HG03103 (cell line): ENCODE results near the gene ILF3.
"Not testable (repeated sequence)": the region's sequence is repeated elsewhere in the genome, so short reads cannot be mapped to it uniquely, and the experiment has no call there.

Source experiments
- ATAC-seq: cut with Tn5 transposase; IDR thresholded peaks from one replicate; pipeline ENCODE4 v1.9.1; 2021; ENCODE audit warnings: low read depth; ENCODE audit not compliant: unreplicated experiment

The ILF3 gene

DNA sequence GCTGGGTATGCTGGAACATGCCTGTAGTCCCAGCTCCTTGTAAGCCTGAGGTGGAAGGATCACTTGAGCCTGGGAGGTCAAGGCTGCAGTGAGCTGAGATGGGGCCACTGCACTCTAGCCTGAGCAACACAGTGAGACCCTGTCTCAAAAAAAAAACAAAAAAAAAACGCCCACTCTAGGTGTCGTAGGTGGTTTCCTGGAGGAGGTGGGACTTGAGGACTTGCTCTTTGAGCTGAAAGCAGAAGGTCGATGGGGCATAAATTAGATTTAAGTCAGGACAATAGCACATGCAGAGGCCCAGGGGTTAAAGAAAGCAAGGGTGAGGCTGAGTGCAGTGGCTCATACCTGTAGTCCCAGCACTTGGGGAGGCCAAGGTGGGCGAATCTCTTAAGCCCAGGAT, 12.9 kb upstream of the ILF3 start:
- ATAC-seq, result no peak

DNA sequence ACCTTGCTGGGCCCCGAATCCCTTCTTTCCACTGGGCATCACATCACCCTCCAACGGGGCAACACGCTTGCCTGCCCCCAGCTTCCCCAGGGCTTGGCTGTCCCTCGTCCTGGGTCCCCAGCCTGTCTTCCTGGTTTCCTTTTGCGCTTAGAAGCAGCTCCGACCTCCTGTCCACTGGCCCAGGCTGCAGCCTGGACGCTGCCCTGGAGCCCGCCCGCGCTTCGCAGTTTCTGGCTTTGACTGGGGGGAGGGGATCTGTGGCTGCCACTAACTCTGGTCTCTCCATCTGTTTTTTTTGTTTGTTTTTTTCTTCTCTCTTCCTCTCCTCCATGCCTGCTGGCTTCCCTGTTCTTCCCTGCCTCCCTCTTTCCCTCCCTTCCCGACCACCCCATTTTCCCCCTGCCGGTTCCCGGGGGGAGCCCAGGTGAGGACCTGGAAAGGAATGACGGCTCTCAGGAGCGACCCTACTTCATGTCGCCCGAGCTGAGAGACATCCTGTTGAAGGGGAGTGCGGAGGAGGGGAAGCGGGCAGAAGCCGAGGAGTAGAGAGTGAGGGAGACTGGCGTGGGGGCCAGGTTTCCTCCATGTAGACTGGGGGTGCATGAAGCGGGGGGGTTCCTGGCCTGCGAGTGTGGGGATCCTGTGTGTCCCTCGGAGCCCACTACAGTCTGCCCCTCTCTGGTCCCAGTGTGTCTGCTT, 11.5 kb upstream of the ILF3 start:
- no peak for ATAC-seq

DNA sequence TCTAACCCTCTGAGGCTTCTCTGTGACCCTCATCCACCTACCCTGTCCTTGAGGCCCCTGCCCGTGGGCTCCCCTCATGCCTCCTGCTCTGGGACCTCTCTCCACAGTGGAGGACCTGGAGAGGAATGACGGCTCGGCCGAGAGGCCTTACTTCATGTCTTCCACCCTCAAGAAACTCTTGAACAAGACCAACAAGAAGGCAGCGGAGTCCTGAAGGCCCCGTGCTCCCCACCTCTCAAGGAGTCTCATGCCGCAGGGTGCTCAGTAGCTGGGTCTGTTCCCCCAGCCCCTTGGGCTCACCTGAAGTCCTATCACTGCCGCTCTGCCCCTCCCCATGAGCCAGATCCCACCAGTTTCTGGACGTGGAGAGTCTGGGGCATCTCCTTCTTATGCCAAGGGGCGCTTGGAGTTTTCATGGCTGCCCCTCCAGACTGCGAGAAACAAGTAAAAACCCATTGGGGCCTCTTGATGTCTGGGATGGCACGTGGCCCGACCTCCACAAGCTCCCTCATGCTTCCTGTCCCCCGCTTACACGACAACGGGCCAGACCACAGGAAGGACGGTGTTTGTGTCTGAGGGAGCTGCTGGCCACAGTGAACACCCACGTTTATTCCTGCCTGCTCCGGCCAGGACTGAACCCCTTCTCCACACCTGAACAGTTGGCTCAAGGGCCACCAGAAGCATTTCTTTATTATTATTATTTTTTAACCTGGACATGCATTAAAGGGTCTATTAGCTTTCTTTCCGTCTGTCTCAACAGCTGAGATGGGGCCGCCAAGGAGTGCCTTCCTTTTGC, 10.8 kb upstream of the ILF3 start:
- no peak for ATAC-seq

DNA sequence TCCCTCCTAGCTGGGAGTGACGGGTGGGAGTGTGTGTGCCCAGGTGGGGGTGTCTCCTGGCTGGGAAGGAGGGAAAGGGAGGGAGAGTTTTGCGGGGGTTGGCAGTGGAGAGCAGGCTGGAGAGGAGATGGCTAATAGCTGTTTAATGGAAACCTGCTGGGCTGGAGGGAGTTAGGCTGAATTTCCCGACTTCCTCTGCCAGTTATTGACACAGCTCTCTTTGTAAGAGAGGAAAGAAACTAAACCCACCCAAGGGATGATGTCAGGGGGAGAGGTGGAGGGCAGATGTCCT, 10.2 kb upstream of the ILF3 start:
- no peak for ATAC-seq

DNA sequence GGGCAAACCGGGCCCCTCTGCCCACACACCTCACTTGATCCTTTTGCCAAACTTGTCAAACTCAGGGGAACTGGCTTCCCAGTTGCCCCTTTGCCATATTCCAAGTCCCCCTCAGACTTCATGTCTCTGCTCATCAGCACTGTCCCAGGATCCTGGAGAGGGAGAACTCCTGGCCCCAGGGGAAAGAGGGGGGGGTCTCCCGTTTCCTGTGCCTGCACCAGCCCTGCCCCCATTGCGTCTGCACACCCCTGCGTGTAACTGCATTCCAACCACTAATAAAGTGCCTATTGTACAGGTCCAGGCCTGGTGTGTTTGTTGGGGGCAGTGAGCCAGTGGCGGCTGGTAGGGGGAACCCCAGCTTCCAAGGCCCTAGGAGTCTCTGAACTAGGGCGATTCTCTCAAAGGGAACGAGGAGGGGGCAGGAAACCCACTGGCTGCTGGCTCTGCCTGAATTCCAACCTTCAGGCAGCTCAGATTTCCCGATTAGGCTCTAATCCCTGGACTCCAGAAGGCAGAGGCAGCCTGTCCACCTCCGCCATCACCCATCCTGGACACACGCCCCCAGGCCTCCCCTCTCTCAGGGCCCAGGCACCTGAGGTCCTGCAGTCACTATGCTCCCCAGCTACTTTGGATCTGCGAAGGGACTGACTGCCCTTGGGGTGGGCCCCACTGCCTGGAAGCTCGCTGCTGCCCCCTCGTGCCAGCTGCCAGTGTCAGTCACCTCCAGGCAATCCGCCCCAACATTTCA, 9.7 kb upstream of the ILF3 start:
- ATAC-seq, result no peak

DNA sequence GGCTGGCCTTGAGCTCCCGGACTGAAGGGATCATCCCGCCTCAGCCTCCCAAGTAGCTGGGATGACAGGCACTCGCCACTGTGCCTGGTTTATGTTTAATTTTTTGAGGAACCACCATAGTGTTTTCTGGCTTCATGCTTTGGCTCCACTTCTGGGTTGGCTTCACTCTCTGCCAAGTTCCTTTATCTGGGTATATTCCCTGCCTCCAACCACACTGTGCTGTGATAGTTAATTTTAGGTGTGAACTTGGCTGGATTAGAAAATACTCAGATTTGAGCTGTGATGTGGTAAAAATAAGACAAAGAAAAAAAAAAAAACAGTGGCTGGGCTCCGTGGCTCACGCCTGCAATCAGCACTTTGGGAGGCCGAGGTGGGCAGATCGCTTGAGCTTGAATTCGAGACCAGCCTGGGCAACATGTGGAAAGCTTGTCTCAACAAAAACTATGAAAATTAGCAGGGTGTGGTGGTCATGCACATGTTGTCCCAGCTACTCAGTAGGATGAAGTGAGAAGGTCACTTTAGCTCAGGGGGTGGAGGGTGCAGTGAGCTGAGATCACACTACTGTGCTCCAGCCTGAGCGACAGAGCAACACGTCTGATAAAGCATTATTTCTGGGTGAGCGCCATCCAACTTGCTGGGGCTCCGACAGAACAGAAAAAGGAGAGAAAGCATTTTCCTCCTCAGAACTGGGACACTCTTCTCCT, 7.5 kb upstream of the ILF3 start:
- ATAC-seq, result no peak

DNA sequence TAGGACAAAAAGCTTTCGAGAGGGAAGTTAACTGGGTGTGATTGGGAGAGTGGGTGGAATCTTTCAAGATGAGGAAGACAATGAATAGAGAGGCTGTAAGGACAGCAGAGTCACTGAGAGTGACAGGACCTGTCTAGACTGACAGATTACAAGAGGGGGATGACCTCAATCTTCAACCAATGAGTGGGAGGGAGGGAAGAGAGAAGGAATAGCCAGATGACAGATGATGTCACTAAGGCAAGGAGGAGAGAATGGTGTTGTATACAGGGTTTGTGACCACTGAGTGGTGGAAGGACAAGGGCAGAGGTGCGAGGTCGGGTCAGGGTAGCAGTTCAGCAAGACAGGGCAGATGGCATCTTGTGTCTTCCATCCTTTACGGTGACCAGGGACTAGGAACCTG, 5.8 kb upstream of the ILF3 start:
- no peak for ATAC-seq

DNA sequence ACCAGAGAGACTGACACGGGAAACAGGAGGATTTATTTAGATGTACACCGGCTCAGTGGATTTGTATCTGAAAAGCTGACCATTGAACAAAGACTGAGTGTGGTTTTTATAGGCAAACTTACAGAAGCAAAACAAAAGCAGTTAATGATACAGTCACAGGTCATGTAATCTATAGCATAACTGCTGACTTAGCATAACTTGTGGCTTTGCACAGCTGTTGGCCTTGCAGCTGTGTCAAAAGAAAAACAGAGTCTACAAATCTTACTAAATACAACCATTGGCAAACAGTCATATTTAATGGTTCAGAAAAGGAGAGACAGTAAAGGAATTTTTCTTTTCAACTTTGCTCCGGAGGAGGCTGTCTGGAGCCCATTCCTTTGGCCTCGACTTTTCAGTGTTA, 2.3 kb upstream of the ILF3 start:
- no peak for ATAC-seq

DNA sequence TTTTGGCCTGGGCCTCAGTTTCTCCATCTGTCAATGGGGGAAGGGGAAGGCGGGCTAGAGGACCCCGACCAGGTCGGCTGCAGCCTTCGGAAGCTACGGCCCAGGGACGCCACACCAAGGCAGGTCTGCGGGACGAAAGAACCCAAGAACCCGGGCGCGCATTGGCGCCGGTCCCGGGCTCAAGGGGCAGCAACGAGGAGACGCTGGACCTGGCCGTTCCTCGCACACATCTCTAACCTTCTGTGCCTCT, 739 bp upstream of the ILF3 start:
- ATAC-seq, result no peak

DNA sequence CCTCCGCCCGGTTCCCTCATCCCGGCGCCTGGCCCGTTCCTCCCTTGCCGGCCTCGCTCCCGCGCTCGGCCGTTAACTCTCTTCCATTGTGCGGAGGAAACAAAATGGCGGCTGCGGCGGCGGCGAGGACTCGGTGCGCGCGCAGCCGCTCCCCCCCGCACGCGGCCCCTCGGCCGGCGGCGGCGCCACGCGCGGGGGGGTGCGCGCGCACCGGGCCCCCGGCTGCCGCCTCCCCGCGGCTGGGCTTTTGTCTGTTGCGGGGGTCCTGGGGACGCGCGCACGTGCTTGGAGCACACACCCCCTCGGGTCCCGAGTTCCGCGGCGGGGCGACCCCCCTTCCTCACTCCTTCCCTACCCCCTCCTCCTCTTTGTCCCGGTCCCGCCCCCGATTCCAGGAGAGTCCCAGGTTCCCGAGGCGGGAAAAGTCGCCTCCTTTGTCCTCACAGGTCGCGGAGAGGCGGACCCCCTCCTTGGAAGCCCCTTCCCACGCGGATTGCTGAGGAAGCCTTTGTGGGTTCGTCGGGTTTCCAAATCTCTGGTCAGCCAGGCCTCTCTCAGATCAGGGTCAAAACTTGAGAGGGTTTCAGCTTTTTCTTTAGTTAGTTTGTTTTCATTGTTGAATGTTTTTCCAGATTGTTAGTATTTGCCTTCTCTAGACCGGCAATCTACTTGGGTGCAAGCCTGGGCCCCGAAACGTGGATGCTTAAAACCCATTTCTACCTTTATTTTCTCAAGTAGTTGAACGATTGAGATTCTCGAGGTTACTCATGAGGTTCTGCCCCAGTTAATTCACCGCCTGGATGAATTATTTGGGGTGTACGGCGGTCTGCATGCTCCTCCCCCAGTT, 687 bp downstream of the ILF3 start:
- ATAC-seq, result peak; percentile 15

DNA sequence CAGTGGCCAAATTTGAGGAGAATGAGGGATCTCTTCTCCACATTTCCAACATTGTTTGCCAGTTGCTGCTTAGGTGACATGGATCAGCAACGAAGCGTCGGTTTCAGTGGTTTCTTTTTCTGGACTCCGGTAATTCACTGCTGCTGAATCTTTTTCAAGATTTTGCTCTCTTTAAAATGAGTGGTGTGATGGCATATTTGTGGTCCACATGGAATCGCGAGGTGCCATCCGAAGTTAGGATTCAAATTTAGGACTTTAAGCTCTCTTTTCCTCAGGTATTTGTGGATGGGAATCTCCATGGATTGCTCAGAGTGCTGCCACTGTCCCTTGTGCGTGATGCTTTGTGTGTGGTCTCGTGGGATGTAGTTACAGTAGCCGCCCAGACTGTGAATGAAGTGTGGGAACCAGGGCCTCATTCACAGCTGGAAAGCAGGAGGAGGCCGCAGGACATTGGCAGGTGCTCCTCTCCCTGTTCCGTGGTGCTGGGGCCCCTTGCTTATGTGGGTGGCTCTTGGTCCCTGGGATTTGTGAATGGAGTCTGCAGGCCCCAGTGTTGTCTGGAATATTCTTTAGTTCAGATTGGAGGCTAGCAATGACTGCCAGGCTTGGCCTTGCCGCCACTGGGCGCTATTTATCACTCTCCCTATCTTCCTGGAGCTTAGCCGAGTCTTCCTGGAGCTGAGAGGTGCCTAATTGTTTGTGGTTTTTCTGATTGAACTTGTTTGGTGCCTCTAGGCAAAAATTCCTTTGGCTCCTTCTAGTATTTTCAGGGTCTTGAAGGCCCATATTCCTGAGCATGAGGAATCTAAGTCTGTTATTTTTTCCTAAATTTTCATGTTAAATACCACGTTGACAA, 1.5 kb downstream of the ILF3 start:
- no peak for ATAC-seq

DNA sequence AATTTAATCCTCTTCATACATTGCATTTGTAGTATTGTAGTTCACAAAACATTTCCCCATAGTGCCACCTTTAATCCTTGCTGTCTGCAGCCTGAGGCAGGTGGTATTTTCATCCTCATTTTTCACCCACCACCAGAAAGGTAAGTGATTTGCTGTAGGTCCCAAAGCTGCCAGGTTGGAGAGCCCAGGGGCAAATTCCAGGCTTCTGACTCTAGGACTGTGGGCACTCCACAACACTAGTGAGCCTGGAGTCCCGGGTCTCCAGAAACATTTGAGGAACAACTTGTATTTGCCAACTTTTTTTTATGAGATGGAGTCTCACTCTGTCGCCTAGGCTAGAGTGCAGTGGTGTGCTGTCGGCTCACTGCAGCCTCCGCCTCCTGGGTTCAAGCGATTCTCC, 6.2 kb downstream of the ILF3 start:
- ATAC-seq, result no peak

DNA sequence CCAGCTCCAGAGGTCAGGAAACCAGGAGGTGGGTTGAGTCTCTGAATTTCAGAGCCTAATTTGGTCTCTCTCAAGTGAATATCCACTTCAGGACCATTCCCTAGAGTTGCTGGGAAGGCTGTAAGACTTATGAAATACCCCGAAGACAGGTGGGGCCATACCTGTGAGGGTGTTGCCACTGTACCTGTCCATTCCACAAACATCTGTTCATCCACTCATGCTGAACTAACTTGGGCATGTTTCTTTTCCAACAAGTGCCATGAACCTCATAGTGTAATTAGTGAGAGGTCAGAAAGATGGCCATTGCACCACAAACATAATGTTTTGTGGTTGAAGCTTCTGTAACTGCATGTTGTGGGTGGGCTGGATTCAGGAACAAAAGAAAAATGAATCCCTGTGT, 7.8 kb downstream of the ILF3 start:
- no peak for ATAC-seq

DNA sequence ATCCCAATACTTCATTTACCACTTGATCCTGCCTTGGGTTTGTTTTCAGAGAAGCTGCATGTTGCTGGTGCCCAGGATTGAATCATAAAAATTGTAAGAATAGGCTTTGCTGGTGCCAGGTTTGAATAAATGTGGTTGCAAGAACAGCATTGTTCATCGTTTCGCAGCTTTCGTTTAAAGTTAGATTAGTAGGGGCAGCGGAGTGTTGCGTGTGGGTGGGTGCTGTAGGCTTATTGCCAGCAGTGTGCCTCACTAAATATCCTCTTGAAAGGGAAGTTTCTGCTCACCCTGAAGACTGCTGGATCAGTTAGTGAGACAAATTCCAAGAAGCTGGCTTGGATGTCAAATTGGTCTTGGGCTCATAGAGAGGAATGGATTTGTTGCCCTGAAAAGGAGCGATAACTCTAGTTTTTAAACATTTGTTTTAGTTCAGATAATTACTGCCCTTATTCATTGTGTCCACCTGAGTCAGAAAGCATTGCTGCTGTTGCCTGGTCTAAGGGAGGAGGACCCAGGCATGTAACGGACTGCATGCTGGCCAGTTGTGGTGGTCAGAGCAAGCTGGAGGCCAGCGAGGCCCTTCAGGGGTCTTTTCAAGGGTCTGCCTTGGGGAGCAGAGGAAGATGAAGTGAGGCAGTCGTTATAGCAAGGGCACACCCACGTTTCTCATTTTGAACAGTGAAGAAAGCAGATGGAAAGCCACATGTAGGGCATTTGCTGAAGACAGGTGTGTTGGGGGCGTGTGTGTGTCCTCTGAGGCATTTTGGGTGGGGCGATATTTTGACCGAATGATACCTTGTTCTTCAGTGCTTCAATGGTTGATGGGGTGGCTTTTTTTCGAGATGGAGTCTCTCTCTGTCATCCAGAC, 8.5 kb downstream of the ILF3 start:
- ATAC-seq, result no peak

DNA sequence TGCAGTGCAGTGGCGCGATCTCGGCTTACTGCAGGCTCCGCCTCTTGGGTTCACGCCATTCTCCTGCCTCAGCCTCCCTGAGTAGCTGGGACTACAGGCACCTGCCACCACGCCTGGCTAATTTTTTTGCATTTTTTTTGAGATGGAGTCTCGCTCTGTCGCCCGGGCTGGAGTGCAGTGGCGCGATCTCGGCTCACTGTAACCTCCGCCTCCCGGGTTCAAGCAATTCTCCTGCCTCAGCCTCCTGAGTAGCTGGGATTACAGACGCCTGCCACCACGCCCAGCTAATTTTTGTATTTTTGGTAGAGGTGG, 9.1 kb downstream of the ILF3 start:
- not testable (repeated sequence) for ATAC-seq

DNA sequence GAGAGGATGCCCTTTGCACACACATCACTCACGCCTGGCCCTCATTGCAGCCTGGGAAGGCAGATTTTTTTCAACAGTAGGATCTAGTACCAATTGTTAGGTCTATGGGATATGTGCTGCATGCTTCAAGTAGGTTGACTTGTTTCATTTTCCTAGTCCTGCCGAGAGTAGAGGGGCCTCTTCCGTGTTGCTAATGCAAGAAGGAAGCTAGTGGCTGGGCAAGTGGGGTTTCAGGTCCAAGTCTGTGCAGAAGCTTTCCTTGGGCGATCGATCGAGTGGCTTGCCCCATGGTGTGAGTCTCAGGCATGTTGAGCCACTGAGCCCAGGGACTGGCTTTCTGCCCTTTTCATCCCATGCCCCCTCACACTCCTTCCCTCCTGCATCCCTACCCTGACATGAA, 13.7 kb downstream of the ILF3 start:
- no peak for ATAC-seq

DNA sequence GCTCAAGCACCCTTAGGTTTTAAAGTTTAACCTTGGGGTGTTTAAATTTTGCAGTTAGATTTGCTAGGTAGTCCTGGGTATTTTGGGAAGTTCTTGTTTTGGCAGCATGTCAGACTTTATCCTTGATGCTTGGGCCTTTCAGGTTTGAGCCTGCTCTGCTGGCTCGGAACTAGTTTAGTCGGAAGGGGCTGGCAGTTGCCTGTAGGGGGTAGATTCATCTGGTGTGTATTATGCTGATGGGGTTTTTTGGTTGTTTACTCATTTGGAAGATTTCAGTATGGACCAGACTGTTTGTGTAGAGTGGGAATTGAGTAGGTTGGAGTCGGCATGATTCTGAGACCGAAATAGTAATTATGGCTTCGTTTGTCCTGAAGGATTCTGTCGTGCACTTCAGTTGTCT, 15.1 kb downstream of the ILF3 start:
- no peak for ATAC-seq

DNA sequence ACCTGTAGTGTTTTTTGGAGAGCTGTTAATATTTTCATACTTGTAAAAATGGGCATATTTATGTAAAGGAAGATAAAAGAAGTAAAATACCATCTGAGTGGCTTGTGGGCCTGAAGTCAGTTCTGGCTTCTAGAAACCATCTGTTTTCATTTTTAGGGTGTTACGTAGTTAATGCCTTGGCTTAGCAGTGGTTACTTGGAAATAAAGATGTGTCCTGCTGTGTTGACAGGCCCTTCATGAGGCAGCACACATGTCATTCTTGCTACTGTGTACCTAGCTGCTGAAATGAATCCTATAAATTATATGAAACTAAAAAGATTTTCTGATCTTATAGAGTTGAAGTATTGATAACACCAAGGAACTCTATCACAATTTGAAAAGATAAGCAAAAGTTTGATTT, 16.0 kb downstream of the ILF3 start:
- no peak for ATAC-seq
